GM19239 (cell line): Measurements from ENCODE around the gene UNC5A.
A peak's percentile ranks its signal among the peaks of the same experiment; 100 is the strongest.

Experiments used
- DNase-seq: peaks from one replicate; pipeline ENCODE4 v3.0.0; 2011; ENCODE audit warnings: low spot score; ENCODE audit not compliant: insufficient read length
- FAIRE-seq: peaks from 2 replicates; lab custom pipeline; 2011; peaks lifted over from hg19 to GRCh38; lab: Jason Lieb, UNC

Gene UNC5A

GRCh38 chr5:176810081-176810597 is at the start of gene UNC5A:
TSS of gene UNC5A (plus strand) at chr5:176810559. CDS start at chr5:176810751, 192 bp downstream.
- no peak for FAIRE-seq
- DNase-seq, result peak; percentile 73

DNA sequence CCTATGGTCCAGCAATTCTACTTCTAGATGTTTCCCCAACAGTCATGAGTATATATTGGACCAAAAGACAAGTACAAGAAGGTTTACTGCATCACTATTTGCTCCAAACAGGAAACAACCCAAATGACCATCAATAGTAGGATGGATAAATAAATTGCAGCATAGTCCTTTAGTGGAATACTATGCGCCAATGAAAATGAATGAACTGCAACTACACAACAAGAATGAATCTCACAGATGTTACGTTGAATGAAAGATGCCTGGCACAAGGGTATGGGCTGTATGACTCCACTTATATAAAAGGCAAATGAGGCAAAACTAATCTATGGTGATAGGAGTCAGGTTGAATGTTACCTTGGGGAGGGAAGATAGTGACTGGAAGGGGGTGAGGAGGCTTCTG is 48.6 kb upstream of the UNC5A start:
- FAIRE-seq (no peak), DNase-seq (no peak)

GRCh38 chr5:176762489-176762888 is 47.9 kb upstream of the UNC5A start:
- FAIRE-seq (no peak), DNase-seq (no peak)

GRCh38 chr5:176765687-176766086 is 44.7 kb upstream of the UNC5A start:
- FAIRE-seq (no peak), DNase-seq (no peak)

- no peak for DNase-seq
- FAIRE-seq, result no peak
Observed at GRCh38 chr5:176768174-176768970, 42.0 kb upstream of the UNC5A start.

DNA sequence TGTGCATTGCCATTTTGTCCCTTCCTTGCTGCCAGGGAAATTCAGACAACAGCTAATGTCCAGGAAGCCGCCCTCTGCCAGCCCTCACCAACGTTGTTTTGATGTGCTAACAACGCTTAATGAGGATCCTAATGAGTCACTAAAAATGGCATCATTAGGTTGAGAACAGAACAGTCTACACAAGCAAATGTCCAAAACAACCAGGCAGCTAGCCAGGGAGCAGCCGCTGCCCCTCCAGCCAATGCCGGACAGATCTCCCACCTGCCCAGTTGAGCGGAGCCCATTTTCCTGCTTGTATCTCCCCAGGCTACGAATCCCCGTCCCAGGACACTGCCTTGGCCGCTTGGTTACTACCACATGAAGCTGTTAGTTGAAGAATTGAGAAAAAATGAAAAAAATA is 40.4 kb upstream of the UNC5A start:
- DNase-seq (no peak), FAIRE-seq (no peak)

DNA sequence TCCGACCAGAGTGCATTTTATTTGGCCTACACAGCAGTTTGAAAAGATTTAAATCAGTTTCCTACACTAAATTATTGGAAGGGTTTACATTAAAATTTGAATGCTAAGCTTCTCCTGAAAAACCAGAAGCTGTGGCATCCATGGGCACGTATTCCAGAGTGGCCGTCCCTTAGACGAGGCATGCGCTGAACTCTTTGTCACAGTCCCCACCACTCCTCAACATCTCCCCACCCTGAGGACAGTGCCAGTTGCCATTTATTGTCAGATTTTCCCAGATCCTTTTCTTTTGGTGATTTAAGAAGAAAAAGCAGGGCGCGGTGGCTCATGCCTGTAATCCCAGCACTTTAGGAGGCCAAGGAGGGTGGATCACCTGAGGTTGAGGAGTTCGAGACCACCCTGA is 39.9 kb upstream of the UNC5A start:
- no peak for FAIRE-seq
- DNase-seq, result no peak

DNA sequence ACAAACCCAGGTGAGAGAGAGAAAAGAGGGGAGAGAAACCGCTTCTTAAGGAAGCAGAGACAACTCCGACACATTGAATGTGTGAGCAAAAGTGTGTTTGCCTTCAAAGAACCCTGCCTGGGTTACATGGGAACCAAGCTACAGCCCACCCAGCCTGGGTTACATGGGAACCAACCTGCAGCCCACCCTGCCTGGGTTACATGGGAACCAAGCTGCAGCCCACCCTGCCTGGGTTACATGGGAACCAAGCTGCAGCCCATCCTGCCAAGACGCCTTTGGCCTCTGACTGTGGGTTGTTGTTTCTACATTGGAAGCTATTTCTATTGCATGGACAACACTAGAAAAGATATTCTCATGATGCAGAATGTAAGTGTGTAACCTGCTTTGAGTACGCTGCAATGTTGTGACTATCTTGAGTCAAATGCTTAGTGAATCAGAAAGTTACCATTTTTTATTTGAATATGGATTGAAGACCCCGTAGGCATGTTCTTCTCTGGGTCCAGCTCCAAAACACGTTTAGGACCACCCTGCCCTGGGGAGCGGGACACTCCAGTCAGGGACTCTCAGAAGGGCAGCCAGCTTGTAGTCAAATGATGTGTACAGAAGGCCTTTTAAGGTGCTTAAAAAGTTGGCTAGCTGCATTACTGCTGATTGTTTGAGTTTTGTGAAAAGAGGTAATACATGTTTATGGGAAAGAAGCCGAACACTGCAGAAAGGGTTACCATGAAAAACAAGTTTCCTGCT is 39.1 kb upstream of the UNC5A start:
- no peak for FAIRE-seq
- no peak for DNase-seq

DNA sequence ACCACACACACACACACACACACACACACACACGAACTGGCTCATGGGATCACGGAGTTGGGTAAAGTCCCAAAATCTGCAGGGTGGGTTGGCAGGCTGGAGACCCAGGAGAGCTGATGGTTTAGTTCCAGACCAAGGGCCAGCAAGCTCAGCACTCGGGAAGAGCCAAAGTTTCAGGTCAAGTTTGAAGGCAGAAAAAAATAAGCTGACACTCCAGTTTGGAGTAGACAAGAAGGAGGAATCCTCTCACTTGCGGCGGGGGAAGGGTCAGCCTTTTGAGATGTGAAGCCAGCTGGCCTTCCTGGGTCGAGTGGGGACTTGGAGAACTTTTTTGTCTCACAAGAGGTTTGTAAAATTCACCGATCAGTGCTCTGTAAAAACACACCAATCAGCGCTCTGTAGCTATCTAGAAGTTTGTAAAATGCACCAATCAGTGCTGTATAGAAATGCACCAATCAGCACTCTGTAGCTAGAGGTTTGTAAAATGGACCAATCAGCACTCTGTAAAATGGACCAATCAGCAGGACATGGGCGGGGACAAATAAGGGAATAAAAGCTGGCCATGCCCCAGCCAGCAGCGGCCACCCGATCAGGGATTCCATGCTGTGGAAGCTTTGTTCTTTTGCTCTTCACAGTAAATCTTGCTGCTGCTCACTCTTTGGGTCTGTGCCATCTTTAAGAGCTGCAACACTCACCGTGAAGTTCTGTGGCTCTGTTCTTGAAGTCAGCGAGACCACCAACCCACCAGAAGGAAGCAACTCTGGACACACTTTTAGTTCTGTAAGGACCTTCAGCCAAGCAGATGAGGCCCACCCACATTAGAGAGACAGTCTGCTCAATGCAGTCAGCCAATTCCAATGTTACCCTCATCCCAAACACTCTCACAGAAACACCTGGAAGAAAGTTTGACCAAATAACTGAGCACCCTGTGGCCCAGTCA is 37.8 kb upstream of the UNC5A start:
- FAIRE-seq (no peak), DNase-seq (no peak)

GRCh38 chr5:176773408-176774035 is 36.8 kb upstream of the UNC5A start:
- FAIRE-seq, result no peak

GRCh38 chr5:176774216-176775171 is 35.9 kb upstream of the UNC5A start:
- DNase-seq (no peak), FAIRE-seq (no peak)

More at GRCh38 chr5:176773408-176774035, 36.8 kb upstream of the UNC5A start:
- no peak for DNase-seq

DNA sequence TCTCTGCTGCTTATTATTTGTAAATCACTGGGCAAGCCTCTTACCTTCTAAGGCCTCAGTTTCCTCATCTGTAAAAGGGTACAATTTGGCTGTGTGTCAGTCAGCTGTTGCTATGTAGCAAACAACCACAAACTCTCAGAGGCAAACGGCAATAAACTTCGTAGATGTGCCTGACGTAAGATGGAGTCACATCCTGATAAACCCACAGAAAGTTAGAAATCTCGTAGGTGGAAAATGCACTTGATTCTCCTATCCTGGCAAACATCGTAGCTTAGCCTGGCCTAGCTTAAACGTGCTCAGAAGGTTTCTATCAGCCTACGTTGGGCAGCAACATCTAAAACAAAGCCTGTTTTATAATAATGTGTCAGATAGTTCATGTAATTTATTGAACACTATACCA is 35.0 kb upstream of the UNC5A start:
- FAIRE-seq (no peak), DNase-seq (no peak)

- no peak for DNase-seq
- no peak for FAIRE-seq
Observed at GRCh38 chr5:176776141-176776865, 34.1 kb upstream of the UNC5A start.

- FAIRE-seq, result no peak
- no peak for DNase-seq
Observed at GRCh38 chr5:176776916-176777315, 33.4 kb upstream of the UNC5A start.

DNA sequence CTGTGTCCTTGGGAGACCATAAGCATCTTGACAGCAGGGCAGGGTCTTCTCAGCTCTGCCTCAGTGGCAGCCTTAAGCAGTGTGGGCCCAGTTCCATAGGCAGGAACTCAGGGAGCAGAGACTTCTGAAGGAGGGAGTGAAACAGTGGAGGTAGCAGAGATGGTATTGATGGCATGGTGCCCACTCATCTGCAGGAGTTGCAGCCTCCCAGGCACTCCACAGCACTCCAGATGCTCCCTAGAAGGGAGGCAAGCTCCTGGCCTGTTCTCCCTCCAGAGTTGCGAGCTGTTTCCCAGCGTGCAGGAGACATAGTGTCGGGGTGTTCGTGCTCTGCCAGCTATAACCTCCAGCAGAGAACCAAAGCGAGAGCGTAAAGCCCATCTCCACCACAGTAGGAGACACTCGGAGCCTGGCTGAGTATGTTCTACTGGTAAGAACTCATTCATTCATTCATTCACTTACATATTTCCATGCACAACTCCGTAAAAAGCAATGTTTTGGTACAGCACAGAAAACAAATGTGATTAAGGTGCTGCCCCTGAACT is 31.4 kb upstream of the UNC5A start:
- FAIRE-seq (no peak), DNase-seq (no peak)

GRCh38 chr5:176779537-176779936 is 30.8 kb upstream of the UNC5A start:
- FAIRE-seq (no peak), DNase-seq (no peak)

GRCh38 chr5:176780176-176781053 is 29.9 kb upstream of the UNC5A start:
- FAIRE-seq (no peak), DNase-seq (no peak)
